HUES64 (cell line): ENCODE results near the gene TBXA2R.

Experiments
- H3K27ac ChIP-seq: 2 replicates; pipeline ENCODE4 v1.7.0; 2013; ENCODE audit warnings: low read depth, low read length, inconsistent platforms
- H3K27me3 ChIP-seq: 2 replicates; pipeline ENCODE4 v1.6.1; 2013; ENCODE audit warnings: mild to moderate bottlenecking, low read length; ENCODE audit not compliant: insufficient read depth
- H3K36me3 ChIP-seq: 2 replicates; pipeline ENCODE4 v1.6.1; 2013; ENCODE audit warnings: mild to moderate bottlenecking, low read length; ENCODE audit not compliant: insufficient read depth
- H3K4me1 ChIP-seq: 2 replicates; pipeline ENCODE4 v1.6.1; 2013; ENCODE audit warnings: mild to moderate bottlenecking, low read length, moderate library complexity; ENCODE audit not compliant: insufficient read depth
- H3K4me3 ChIP-seq: 2 replicates; pipeline ENCODE4 v1.5.1; 2013; ENCODE audit warnings: mild to moderate bottlenecking, low read length, moderate library complexity
- H3K9ac ChIP-seq: 2 replicates; pipeline ENCODE4 v1.6.1; 2013; ENCODE audit warnings: mild to moderate bottlenecking, low read depth, low read length
- H3K9me3 ChIP-seq: 2 replicates; pipeline ENCODE4 v1.6.1; 2013; ENCODE audit warnings: low read depth, low read length; ENCODE audit not compliant: insufficient read depth
- WGBS: fragments of 150-250, 120-280 bp; methylation state at CpG from one replicate; pipeline ENCODE4 v1.1.7; 2013; ENCODE audit warnings: missing lambda C conversion rate; 5-methylcytosine and 5-hydroxymethylcytosine counted together

Gene TBXA2R

DNA sequence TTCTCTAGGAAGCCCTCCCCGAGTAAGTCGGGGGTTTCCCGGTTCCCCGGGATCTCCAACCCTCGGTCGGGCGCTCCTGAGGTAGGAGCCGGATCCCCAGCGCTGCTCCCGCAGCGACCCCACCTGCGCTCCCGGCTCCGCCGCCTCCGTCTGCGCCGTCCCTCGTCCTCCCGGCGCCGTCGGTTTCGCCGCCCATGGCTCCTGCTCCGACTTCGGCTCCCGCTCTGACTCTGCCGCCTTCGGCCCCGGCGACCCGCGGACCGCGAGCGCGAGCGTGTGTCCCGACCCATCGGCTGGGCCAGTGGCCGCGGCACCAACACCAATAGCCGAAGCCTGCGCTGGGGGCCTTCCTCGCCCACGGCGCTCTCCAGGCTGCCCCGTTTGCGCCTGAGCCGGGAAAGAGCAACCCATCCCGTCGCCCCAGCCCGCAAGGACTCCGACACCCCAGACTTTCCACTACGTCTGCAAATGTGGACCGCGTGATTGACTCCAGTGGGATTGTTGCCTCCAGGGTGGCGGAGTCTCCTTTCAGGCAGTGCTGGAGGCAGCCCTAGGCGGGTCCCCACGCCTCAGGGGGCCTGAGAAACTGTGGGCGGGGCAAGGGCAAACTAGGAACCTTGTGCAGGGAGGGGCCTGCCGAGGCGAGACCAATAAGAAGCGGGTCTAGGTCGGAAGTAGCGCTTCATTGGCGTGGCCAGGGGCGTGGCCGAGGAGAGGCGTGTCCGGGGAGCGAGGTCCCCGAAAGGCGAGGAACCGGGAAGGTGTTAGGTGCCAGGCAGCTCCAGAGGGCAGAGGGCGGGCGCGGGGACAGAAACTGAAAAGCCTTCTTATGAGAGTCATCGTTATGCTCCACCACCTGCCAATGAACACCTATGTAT lies 20.0 kb upstream of the TBXA2R start, which contains the start of gene CACTIN:
Gene CACTIN, minus strand, starts transcription at position 318 of the 878 bp plus-strand sequence. Its CDS starts 28 bp downstream, at position 290.
- WGBS = under 1% methylated on average over 79 of the region's 80 CpGs
- Histone ChIP-seq H3K4me1 (no peaks in the 10 kb centered on the region), H3K9ac (peak within 1 kb of the TSS; percentile 87), H3K27me3 (no peaks in the 10 kb centered on the region), H3K36me3 (peaks cover 12% of the 10 kb centered on the region), H3K27ac (peak within 1 kb of the TSS; percentile 98), H3K9me3 (no peaks in the 10 kb centered on the region), H3K4me3 (peak within 1 kb of the TSS; percentile 94)

DNA sequence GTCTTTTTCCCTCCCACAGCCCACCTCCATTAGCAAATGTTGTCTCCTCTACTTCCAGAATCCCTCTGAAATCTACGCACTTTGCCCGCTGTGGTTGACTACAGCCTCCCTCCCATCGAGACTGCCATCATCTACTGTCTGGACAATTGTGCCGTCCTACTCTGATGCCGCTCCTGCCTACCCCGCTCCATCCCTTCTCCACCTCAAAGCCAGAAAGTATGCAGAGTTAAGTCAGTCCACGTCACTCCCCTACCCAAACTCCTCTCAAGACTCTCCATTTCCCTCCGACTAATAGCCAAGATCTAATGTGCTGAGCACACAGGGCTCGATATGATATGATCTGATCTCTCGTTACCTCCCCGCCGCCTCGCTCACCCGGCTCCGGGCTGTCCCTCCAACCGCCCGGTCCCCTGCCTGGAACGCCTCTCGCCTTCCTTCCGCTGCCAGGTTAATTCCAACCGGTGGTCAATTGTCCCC lies 19.4 kb upstream of the TBXA2R start:
- H3K9ac ChIP-seq = peak overlapping the region; percentile 87
- H3K4me3 ChIP-seq = peak overlapping the region; percentile 94
- H3K36me3 ChIP-seq = peaks cover 17% of the 10 kb centered on the region
- H3K4me1 ChIP-seq = no peaks in the 10 kb centered on the region
- H3K27ac ChIP-seq = peak overlapping the region; percentile 98
- H3K27me3 ChIP-seq = no peaks in the 10 kb centered on the region
- 2% methylated on average over 21 of the region's 21 CpGs for WGBS
- H3K9me3 ChIP-seq = no peaks in the 10 kb centered on the region

DNA sequence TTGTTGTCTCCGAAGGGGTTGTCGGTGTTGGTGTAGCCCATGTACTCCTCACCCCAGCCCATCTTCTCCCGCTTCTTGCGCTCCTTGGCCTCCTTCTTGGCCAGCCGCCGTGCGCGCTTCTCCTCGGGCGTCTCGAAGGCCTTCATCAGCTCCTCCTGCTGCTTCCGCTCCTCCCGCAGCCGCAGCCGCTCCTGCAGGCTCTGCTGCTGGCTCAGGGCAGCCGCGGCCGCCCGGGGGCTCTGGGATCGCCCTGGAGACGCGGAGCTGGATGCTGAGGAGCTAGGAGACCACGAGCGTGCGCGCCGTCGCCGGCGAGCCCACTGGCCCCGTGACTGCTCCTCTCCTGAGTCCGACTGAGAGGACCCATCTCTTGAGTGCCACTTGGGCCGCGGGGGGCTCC lies 17.0 kb upstream of the TBXA2R start:
- Histone ChIP-seq H3K4me3 (no peak overlapping the region), H3K9ac (no peak overlapping the region), H3K27me3 (no peaks in the 10 kb centered on the region), H3K4me1 (no peaks in the 10 kb centered on the region), H3K9me3 (no peaks in the 10 kb centered on the region), H3K27ac (no peak overlapping the region), H3K36me3 (peaks cover 17% of the 10 kb centered on the region)
- 95% methylated on average over 34 of the region's 34 CpGs for WGBS

DNA sequence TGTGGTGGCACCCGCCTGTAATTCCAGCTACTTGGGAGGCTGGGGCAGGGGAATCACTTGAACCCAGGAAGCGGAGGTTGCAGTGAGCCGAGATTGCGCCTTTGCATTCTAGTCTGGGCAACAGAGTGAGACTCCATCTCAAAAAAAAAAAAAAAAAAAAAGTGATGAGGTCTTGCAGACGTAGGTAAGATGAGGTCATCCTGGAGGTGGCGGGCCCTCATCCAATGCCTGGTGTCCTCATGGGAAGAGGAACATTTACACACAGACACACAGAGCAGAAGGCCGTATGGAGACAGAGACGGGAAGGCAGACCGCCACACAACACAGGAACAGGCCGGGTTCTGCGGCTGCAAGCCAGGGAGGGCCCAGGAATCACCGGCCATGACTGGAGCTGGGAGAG lies 15.5 kb upstream of the TBXA2R start:
- Histone ChIP-seq H3K27me3 (no peaks in the 10 kb centered on the region), H3K9me3 (no peaks in the 10 kb centered on the region), H3K4me1 (no peaks in the 10 kb centered on the region), H3K9ac (no peak overlapping the region), H3K27ac (no peak overlapping the region), H3K4me3 (no peak overlapping the region), H3K36me3 (peaks cover 17% of the 10 kb centered on the region)
- WGBS = 94% methylated on average over 12 of the region's 12 CpGs

DNA sequence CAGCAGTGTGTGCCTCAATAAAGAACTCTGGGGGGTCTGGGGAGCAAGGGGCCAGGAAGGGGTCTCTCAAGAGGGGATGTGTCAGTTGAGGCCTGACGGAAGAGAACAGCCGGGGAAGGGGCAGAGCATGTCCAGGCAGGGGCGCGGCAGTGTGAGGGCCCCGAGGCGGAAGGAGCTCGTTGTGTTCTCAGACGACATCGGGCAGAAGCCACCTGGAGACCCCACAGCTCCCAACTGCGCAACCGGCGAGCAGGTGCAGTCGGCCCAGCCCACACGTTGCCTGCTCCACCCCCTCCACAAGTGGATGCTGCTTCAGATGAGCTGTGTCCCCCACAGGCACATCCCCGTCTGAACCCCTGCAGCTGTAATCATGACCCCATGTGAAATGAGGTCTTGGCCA lies 15.0 kb upstream of the TBXA2R start:
- Histone ChIP-seq H3K4me3 (no peak overlapping the region), H3K4me1 (no peaks in the 10 kb centered on the region), H3K9ac (no peak overlapping the region), H3K27ac (no peak overlapping the region), H3K9me3 (no peaks in the 10 kb centered on the region), H3K27me3 (no peaks in the 10 kb centered on the region), H3K36me3 (peaks cover 17% of the 10 kb centered on the region)
- WGBS = 92% methylated on average over 15 of the region's 15 CpGs

DNA sequence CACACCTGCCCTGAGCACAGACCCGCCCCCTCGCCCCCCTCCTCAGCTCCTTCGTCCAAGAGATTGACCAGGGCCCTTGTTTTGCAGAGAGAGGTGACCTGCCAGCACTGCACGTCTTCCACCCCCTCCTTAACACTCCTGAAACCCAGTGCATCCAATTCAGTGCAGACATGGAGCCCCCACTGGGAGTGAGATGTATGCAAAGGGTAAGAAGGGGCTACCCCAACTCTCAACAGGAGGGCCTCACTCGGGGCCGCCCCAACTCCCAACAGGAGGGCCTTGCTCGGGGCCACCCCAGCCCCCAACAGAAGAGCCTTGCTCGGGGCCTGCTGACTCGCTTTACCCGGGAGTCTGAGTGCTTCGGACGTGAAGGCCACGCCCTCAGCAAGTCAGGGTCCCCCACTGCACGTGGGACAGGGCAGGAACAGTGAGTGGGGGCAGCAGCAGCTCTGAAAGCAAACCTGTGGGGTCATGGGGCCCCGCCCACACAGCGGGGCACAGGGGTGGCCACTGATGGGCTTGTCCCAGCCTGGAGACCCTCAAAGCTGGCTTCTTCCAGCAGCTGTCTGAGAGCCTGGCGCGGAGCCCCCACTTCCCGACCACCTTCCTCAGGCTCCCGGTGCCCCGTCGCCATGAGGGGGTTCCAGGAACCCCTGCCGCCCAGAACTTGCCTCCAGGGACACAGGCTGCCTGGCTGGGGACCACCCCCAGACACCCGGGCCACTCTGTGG lies 14.3 kb upstream of the TBXA2R start:
- H3K27me3 ChIP-seq = no peaks in the 10 kb centered on the region
- H3K4me3 ChIP-seq = no peak overlapping the region
- H3K4me1 ChIP-seq = no peaks in the 10 kb centered on the region
- H3K36me3 ChIP-seq = peaks cover 17% of the 10 kb centered on the region
- no peaks in the 10 kb centered on the region for H3K9me3 ChIP-seq
- no peak overlapping the region for H3K9ac ChIP-seq
- 94% methylated on average over 23 of the region's 24 CpGs for whole genome bisulfite sequencing
- H3K27ac ChIP-seq = no peak overlapping the region

DNA sequence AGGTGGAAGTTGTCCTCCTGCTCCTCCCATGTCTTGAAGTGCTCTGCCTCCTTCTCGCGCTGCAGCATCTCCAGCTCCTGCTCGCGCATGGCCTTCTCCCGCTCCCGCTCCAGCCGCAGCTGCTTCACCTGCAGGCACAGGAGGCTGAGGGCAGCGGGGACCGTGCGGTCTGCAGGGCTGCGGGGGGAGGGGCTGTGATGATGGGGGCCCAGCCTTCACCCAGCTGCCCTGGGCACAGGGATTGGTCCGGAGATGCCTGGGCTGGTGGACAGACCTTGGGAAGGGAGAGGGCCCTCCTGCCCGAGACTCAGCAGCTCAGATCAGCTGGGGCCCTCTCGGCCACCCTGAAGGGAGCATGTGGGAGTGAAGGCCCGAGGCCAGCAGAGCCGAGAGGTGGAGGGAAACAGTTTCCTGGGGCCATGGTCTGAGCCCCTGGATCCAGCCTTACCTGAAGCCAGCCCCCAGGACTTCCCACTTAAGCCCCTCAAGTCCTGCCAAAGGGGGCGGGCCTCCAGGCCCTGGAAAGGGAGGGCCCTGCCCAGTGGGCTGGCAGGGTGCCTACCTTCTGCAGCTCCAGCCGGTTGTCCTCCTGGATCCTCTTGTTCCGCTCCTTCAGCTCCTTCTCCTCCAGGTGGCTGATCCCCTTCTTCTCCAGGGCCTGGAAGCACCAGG lies 13.6 kb upstream of the TBXA2R start:
- Histone ChIP-seq H3K4me1 (no peaks in the 10 kb centered on the region), H3K27me3 (no peaks in the 10 kb centered on the region), H3K36me3 (peaks cover 17% of the 10 kb centered on the region), H3K4me3 (no peak overlapping the region), H3K9me3 (no peaks in the 10 kb centered on the region), H3K27ac (no peak overlapping the region), H3K9ac (no peak overlapping the region)
- WGBS = 92% methylated on average over 19 of the region's 19 CpGs

DNA sequence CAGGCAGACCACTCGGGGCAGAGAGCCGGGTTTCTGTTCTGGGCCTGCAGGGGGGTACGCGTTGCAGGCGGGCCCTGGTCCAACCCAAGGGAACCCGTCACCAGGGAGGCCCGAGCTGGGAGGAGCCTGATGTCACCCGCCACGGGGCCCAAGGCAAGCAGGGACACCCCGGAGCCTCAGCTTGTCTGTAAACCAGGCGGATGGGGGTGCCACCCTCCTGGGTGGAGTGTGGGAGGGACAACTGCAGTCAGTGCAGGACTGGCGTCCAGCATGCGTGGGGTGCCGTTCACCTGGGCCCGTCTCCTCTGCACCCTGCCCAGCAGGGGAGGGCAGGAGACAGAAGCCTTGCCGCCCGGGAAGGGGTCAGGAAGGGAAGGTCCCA lies 12.9 kb upstream of the TBXA2R start:
- Histone ChIP-seq H3K36me3 (peaks cover 17% of the 10 kb centered on the region), H3K27me3 (no peaks in the 10 kb centered on the region), H3K9ac (no peak overlapping the region), H3K27ac (no peak overlapping the region), H3K4me1 (no peaks in the 10 kb centered on the region), H3K9me3 (no peaks in the 10 kb centered on the region), H3K4me3 (no peak overlapping the region)
- 93% methylated on average over 17 of the region's 17 CpGs for WGBS

DNA sequence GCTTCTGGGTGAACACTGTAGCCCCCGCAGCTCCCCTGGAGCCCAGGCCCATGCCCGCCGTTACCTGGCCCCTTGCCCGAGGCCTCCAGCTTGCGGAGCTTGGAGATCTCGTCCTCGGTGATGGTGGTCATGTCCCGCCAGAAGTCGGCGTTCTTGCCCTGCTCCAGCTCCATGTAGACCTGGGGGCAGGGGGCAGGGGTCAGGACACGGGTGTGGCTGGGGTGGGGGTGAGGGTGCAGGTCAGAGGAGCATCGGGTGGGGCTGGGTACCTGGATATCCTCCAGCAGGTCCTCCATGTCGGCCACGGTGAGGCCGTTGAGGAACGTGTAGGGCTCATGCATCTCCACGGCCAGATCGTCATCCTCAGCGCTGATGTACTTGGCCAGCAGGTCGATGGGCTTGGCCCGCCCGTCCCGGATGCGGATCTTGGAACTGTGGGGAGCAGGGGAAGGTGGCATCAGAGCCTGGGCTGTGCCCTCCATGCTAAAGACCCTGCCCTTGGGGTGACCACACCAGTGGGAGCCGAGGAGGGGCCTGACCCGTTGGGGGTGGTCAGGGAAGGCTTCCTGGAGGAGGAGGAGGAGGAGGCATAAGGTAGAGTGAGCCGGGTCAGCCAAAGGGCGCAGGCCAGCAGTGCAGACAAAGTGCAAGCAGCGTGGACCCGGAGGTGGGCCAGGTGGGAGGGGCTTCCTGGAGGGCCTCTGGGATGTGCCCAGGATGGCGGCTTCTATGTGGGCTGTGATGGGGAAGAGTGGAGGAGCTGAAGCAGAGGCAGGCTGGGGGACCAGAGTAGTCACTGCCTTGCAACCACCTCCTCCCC lies 12.3 kb upstream of the TBXA2R start:
- H3K27ac ChIP-seq = no peak overlapping the region
- no peaks in the 10 kb centered on the region for H3K9me3 ChIP-seq
- no peaks in the 10 kb centered on the region for H3K4me1 ChIP-seq
- no peak overlapping the region for H3K4me3 ChIP-seq
- WGBS = 92% methylated on average over 31 of the region's 31 CpGs
- H3K9ac ChIP-seq = no peak overlapping the region
- peaks cover 17% of the 10 kb centered on the region for H3K36me3 ChIP-seq
- no peaks in the 10 kb centered on the region for H3K27me3 ChIP-seq

DNA sequence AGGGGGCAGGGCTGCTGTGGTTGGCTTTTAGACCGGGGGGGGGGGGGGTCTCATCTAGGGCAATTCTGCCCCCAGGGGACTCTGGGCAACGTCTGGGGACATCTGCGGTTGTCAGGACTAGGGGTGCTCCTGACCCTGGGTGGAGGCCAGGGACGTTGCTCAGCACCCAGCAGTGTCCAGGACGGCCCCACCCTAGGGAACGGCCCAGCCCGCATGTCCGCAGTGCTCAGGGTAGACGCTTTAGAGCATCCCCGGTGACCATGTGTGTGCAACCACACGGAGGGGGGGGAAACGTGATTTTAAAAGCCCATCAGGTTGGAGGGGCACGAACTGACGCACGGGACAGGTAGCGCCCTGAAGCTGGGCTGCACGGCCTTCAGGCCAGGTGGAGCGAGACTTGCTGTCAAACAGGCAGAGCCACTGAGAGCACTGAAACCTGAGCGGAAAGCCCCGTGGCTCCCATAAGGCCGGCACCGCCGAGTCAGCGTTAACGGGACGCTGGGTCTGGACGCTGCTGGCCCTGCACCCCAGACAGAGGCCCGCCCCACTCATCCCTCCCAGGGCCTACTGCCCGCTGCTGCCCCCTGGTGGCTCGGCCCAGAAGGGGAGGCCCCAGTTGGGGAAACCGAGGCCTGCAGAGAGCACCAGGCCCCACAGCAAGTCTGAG lies 11.6 kb upstream of the TBXA2R start:
- Histone ChIP-seq H3K36me3 (peaks cover 13% of the 10 kb centered on the region), H3K9ac (no peak overlapping the region), H3K27ac (no peak overlapping the region), H3K9me3 (no peaks in the 10 kb centered on the region), H3K4me3 (no peak overlapping the region), H3K4me1 (no peaks in the 10 kb centered on the region), H3K27me3 (no peaks in the 10 kb centered on the region)
- WGBS = 79% methylated on average over 31 of the region's 31 CpGs
